ENCODE data around the gene CDH4.

The CDH4 gene

DNA sequence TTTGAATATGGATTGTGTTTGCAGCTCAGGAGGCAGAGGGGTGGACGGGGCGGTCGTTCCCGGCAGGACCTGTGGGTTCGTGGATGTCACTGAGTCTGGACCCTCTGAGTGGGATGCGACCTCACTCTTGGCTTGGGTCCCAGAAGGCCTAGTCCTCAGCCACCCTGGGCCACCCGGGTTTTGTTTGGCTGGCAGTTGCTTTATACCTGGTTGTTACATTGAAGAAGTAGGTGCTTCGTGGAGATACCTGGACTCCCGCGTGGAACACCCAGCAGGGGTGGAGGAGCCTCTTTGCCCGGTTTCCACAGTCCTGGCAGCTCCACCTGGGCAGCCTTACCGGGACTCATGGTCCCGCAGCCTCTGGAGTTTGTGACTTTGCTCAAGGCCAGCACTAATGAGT, 408.5 kb downstream of the CDH4 start:
- Histone ChIP-seq H3K36me3 (ENCODE audit: control insufficient read depth in 2 of 2, insufficient read depth in 1 of 2, low read length in 2 of 2) (no peaks in the 10 kb centered on the region), H3K4me1 (ENCODE audit: control insufficient read depth, insufficient read depth, low read length) (no peaks in the 10 kb centered on the region), H3K9me3 (ENCODE audit: control insufficient read depth, insufficient read depth, low read depth, low read length) (no peaks in the 10 kb centered on the region), H3K4me3 (ENCODE audit: low read depth, low read length) (no peak overlapping the region), H3K27ac (ENCODE audit: extremely low read depth, low read depth, low read length) (no peak overlapping the region)
- TF ChIP-seq ZSCAN16 (tag by site-specific recombination; IDR thresholded peaks at IDR 0.05) (no peak), ZNF175 (tag by site-specific recombination; IDR thresholded peaks at IDR 0.05) (no peak), ZNF785 (tag by site-specific recombination; IDR thresholded peaks at IDR 0.05) (no peak), ZFHX2 (tag by site-specific recombination; conservative IDR thresholded peaks at IDR 0.05) (no peak), ZNF426 (tag by site-specific recombination; IDR thresholded peaks at IDR 0.05) (no peak), GFI1B (tag by site-specific recombination; IDR thresholded peaks at IDR 0.05) (no peak), KLF16 (tag by site-specific recombination; IDR thresholded peaks at IDR 0.05) (no peak), ZNF19 (tag by site-specific recombination; IDR thresholded peaks at IDR 0.05; ENCODE audit: low read depth) (no peak), ZBTB7A (tag by site-specific recombination; IDR thresholded peaks at IDR 0.05; ENCODE audit: low read depth) (no peak), ZNF202 (tag by site-specific recombination; IDR thresholded peaks at IDR 0.05; ENCODE audit: borderline replicate concordance) (no peak), HOXA7 (CRISPR knock-in tag; IDR thresholded peaks at IDR 0.05; ENCODE audit: borderline replicate concordance) (no peak), ZNF10 (tag by site-specific recombination; IDR thresholded peaks at IDR 0.05) (no peak), ZNF624 (tag by site-specific recombination; IDR thresholded peaks at IDR 0.05) (no peak), ZNF146 (tag by site-specific recombination; IDR thresholded peaks at IDR 0.05) (no peak), ZNF707 (tag by site-specific recombination; IDR thresholded peaks at IDR 0.05) (no peak), ZNF610 (tag by site-specific recombination; IDR thresholded peaks at IDR 0.05; ENCODE audit: borderline replicate concordance) (no peak)
- TF ChIP-seq, protein P1, sequence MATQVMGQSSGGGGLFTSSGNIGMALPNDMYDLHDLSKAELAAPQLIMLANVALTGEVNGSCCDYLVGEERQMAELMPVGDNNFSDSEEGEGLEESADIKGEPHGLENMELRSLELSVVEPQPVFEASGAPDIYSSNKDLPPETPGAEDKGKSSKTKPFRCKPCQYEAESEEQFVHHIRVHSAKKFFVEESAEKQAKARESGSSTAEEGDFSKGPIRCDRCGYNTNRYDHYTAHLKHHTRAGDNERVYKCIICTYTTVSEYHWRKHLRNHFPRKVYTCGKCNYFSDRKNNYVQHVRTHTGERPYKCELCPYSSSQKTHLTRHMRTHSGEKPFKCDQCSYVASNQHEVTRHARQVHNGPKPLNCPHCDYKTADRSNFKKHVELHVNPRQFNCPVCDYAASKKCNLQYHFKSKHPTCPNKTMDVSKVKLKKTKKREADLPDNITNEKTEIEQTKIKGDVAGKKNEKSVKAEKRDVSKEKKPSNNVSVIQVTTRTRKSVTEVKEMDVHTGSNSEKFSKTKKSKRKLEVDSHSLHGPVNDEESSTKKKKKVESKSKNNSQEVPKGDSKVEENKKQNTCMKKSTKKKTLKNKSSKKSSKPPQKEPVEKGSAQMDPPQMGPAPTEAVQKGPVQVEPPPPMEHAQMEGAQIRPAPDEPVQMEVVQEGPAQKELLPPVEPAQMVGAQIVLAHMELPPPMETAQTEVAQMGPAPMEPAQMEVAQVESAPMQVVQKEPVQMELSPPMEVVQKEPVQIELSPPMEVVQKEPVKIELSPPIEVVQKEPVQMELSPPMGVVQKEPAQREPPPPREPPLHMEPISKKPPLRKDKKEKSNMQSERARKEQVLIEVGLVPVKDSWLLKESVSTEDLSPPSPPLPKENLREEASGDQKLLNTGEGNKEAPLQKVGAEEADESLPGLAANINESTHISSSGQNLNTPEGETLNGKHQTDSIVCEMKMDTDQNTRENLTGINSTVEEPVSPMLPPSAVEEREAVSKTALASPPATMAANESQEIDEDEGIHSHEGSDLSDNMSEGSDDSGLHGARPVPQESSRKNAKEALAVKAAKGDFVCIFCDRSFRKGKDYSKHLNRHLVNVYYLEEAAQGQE (tag by site-specific recombination; IDR thresholded peaks at IDR 0.05), result no peak
- TF ChIP-seq, protein P2, sequence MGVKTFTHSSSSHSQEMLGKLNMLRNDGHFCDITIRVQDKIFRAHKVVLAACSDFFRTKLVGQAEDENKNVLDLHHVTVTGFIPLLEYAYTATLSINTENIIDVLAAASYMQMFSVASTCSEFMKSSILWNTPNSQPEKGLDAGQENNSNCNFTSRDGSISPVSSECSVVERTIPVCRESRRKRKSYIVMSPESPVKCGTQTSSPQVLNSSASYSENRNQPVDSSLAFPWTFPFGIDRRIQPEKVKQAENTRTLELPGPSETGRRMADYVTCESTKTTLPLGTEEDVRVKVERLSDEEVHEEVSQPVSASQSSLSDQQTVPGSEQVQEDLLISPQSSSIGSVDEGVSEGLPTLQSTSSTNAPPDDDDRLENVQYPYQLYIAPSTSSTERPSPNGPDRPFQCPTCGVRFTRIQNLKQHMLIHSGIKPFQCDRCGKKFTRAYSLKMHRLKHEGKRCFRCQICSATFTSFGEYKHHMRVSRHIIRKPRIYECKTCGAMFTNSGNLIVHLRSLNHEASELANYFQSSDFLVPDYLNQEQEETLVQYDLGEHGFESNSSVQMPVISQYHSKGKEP (tag by site-specific recombination; IDR thresholded peaks at IDR 0.05), result no peak
- TF ChIP-seq, protein P3, sequence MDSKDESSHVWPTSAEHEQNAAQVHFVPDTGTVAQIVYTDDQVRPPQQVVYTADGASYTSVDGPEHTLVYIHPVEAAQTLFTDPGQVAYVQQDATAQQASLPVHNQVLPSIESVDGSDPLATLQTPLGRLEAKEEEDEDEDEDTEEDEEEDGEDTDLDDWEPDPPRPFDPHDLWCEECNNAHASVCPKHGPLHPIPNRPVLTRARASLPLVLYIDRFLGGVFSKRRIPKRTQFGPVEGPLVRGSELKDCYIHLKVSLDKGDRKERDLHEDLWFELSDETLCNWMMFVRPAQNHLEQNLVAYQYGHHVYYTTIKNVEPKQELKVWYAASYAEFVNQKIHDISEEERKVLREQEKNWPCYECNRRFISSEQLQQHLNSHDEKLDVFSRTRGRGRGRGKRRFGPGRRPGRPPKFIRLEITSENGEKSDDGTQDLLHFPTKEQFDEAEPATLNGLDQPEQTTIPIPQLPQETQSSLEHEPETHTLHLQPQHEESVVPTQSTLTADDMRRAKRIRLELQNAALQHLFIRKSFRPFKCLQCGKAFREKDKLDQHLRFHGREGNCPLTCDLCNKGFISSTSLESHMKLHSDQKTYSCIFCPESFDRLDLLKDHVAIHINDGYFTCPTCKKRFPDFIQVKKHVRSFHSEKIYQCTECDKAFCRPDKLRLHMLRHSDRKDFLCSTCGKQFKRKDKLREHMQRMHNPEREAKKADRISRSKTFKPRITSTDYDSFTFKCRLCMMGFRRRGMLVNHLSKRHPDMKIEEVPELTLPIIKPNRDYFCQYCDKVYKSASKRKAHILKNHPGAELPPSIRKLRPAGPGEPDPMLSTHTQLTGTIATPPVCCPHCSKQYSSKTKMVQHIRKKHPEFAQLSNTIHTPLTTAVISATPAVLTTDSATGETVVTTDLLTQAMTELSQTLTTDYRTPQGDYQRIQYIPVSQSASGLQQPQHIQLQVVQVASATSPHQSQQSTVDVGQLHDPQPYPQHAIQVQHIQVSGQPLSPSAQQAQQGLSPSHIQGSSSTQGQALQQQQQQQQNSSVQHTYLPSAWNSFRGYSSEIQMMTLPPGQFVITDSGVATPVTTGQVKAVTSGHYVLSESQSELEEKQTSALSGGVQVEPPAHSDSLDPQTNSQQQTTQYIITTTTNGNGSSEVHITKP (tag by site-specific recombination; IDR thresholded peaks at IDR 0.05), result no peak
- TF ChIP-seq, protein P4, sequence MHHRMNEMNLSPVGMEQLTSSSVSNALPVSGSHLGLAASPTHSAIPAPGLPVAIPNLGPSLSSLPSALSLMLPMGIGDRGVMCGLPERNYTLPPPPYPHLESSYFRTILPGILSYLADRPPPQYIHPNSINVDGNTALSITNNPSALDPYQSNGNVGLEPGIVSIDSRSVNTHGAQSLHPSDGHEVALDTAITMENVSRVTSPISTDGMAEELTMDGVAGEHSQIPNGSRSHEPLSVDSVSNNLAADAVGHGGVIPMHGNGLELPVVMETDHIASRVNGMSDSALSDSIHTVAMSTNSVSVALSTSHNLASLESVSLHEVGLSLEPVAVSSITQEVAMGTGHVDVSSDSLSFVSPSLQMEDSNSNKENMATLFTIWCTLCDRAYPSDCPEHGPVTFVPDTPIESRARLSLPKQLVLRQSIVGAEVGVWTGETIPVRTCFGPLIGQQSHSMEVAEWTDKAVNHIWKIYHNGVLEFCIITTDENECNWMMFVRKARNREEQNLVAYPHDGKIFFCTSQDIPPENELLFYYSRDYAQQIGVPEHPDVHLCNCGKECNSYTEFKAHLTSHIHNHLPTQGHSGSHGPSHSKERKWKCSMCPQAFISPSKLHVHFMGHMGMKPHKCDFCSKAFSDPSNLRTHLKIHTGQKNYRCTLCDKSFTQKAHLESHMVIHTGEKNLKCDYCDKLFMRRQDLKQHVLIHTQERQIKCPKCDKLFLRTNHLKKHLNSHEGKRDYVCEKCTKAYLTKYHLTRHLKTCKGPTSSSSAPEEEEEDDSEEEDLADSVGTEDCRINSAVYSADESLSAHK (tag by site-specific recombination; IDR thresholded peaks at IDR 0.05), result no peak
- CTCF ChIA-PET, result no interaction called here
- POLR2A ChIA-PET, result no interaction called here
